BLaER1 treated with 17β-estradiol and CSF1 and Interleukin-3, amounts not matched to agents 10 nM and 100 nM (cell line): Measurements from ENCODE around the gene MTX3.

ENCODE experiments used
- H3K27ac ChIP-seq, 11 experiments: shearing (Covaris generic); formaldehyde crosslinking; 2 replicates each; pipeline ENCODE4 v1.8.1; 2022
- H3K27me3 ChIP-seq, 11 experiments: shearing (Covaris generic); formaldehyde crosslinking; 2 replicates each; pipeline ENCODE4 v1.8.1; 2022
- H3K36me3 ChIP-seq, 11 experiments: shearing (Covaris generic); formaldehyde crosslinking; 2 replicates each; pipeline ENCODE4 v1.8.1; 2022
- H3K4me1 ChIP-seq, 10 experiments: shearing (Covaris generic); formaldehyde crosslinking; 2 replicates each; pipeline ENCODE4 v1.8.1; 2022
- H3K4me2 ChIP-seq, 11 experiments: shearing (Covaris generic); formaldehyde crosslinking; 2 replicates each; pipeline ENCODE4 v1.8.1; 2022
- H3K4me3 ChIP-seq, 10 experiments: shearing (Covaris generic); formaldehyde crosslinking; 2 replicates each; pipeline ENCODE4 v1.8.1; 2022
- H3K9ac ChIP-seq, 11 experiments: shearing (Covaris generic); formaldehyde crosslinking; 2 replicates each; pipeline ENCODE4 v1.8.1; 2022
- H3K9me3 ChIP-seq, 11 experiments: shearing (Covaris generic); formaldehyde crosslinking; replicated peaks in 1 of 11; 2 replicates each; pipeline ENCODE4 v1.8.1; 2022
- H4K20me1 ChIP-seq, 11 experiments: shearing (Covaris generic); formaldehyde crosslinking; 2 replicates each; pipeline ENCODE4 v1.8.1; 2022
- Cebpa-rat ChIP-seq, 11 experiments: shearing (Covaris generic); IDR thresholded peaks; 2 replicates each; pipeline ENCODE4 v1.8.1; 2022

MTX3 gene

GRCh38 chr5:79973511-79973910 lies 17.6 kb downstream of the MTX3 start:
- Histone ChIP-seq H4K20me1 (no peaks in the 10 kb centered on the region), H3K4me2 (no peak overlapping the region), H3K27ac (no peak overlapping the region), H3K4me3 (no peak overlapping the region), H3K9me3 (peaks cover 0 to 13% (median 0%) of the 10 kb centered on the region in 11 experiments; a peak in 3 of 22 replicates), H3K36me3 (no peaks in the 10 kb centered on the region), H3K9ac (no peak overlapping the region), H3K4me1 (no peaks in the 10 kb centered on the region), H3K27me3 (no peaks in the 10 kb centered on the region)
- TF ChIP-seq Cebpa-rat (IDR thresholded peaks at IDR 0.05), result no peak

GRCh38 chr5:79971156-79971555 lies 19.9 kb downstream of the MTX3 start:
- TF ChIP-seq Cebpa-rat (IDR thresholded peaks at IDR 0.05), result no peak
- no peaks in the 10 kb centered on the region for H3K36me3 ChIP-seq
- H3K9ac ChIP-seq, result no peak overlapping the region
- no peaks in the 10 kb centered on the region for H4K20me1 ChIP-seq
- H3K27ac ChIP-seq, result no peak overlapping the region
- no peaks in the 10 kb centered on the region for H3K4me1 ChIP-seq
- H3K4me2 ChIP-seq, result no peak overlapping the region
- no peak overlapping the region for H3K4me3 ChIP-seq
- no peaks in the 10 kb centered on the region for H3K27me3 ChIP-seq
- no peaks in the 10 kb centered on the region for H3K9me3 ChIP-seq

GRCh38 chr5:79966448-79966847 lies 24.6 kb downstream of the MTX3 start:
- no peaks in the 10 kb centered on the region for H3K36me3 ChIP-seq
- no peaks in the 10 kb centered on the region for H3K27me3 ChIP-seq
- H3K4me1 ChIP-seq, result peaks cover 0 to 16% (median 12%) of the 10 kb centered on the region in 10 experiments; a peak in 14 of 20 replicates
- H3K9me3 ChIP-seq, result no peaks in the 10 kb centered on the region
- no peak for TF ChIP-seq Cebpa-rat (IDR thresholded peaks at IDR 0.05)
- H4K20me1 ChIP-seq, result no peaks in the 10 kb centered on the region
- H3K9ac ChIP-seq, result no peak overlapping the region
- no peak overlapping the region for H3K27ac ChIP-seq
- no peak overlapping the region for H3K4me3 ChIP-seq
- no peak overlapping the region for H3K4me2 ChIP-seq

GRCh38 chr5:79964136-79964535 lies 26.9 kb downstream of the MTX3 start:
- H3K4me1 ChIP-seq, result peaks cover 0 to 16% (median 12%) of the 10 kb centered on the region in 10 experiments; a peak in 15 of 20 replicates
- TF ChIP-seq Cebpa-rat (IDR thresholded peaks at IDR 0.05), result no peak
- no peak overlapping the region for H3K4me3 ChIP-seq
- H3K4me2 ChIP-seq, result no peak overlapping the region
- H3K36me3 ChIP-seq, result no peaks in the 10 kb centered on the region
- H3K9ac ChIP-seq, result no peak overlapping the region
- no peak overlapping the region for H3K27ac ChIP-seq
- H3K9me3 ChIP-seq, result peaks cover 0 to 3% (median 0%) of the 10 kb centered on the region in 11 experiments; a peak in 2 of 22 replicates
- no peaks in the 10 kb centered on the region for H4K20me1 ChIP-seq
- no peaks in the 10 kb centered on the region for H3K27me3 ChIP-seq

GRCh38 chr5:79963261-79964061 lies 27.6 kb downstream of the MTX3 start:
- H3K9me3 ChIP-seq, result peaks cover 0 to 9% (median 4%) of the 10 kb centered on the region in 11 experiments; a peak in 5 of 22 replicates
- no peaks in the 10 kb centered on the region for H3K36me3 ChIP-seq
- no peaks in the 10 kb centered on the region for H4K20me1 ChIP-seq
- no peak overlapping the region for H3K4me3 ChIP-seq
- H3K27me3 ChIP-seq, result no peaks in the 10 kb centered on the region
- H3K4me2 ChIP-seq, result peak overlapping the region in 1 of 11 experiments; percentile 10; a peak in 1 of 22 replicates
- no peak for TF ChIP-seq Cebpa-rat (IDR thresholded peaks at IDR 0.05)
- H3K9ac ChIP-seq, result no peak overlapping the region
- H3K27ac ChIP-seq, result no peak overlapping the region
- H3K4me1 ChIP-seq, result peaks cover 0 to 16% (median 12%) of the 10 kb centered on the region in 10 experiments; a peak in 15 of 20 replicates

- Histone ChIP-seq H3K36me3 (no peaks in the 10 kb centered on the region), H4K20me1 (no peaks in the 10 kb centered on the region), H3K9ac (no peak overlapping the region), H3K4me3 (no peak overlapping the region), H3K9me3 (peaks cover 0 to 9% (median 4%) of the 10 kb centered on the region in 11 experiments; a peak in 5 of 22 replicates), H3K27ac (no peak overlapping the region), H3K4me2 (peak overlapping the region in 8 of 11 experiments; percentile 2 to 54 (median 32); a peak in 9 of 22 replicates), H3K4me1 (peaks cover 0 to 16% (median 12%) of the 10 kb centered on the region in 10 experiments; a peak in 15 of 20 replicates), H3K27me3 (no peaks in the 10 kb centered on the region)
- TF ChIP-seq Cebpa-rat (IDR thresholded peaks at IDR 0.05), result no peak
Observed at GRCh38 chr5:79962575-79963222, 28.4 kb downstream of the MTX3 start.

GRCh38 chr5:79961716-79962574 lies 29.1 kb downstream of the MTX3 start:
- no peak for TF ChIP-seq Cebpa-rat (IDR thresholded peaks at IDR 0.05)
- Histone ChIP-seq H3K9me3 (peaks cover 0 to 9% (median 4%) of the 10 kb centered on the region in 11 experiments; a peak in 5 of 22 replicates), H3K27ac (peak overlapping the region in 2 of 11 experiments; percentile 11 to 13; a peak in 1 of 22 replicates), H3K9ac (no peak overlapping the region), H4K20me1 (no peaks in the 10 kb centered on the region), H3K27me3 (no peaks in the 10 kb centered on the region), H3K4me3 (no peak overlapping the region), H3K4me1 (peaks cover 0 to 16% (median 12%) of the 10 kb centered on the region in 10 experiments; a peak in 15 of 20 replicates), H3K4me2 (peak overlapping the region in 8 of 11 experiments; percentile 2 to 54 (median 32); a peak in 10 of 22 replicates), H3K36me3 (no peaks in the 10 kb centered on the region)

GRCh38 chr5:79959407-79959806 lies 31.7 kb downstream of the MTX3 start:
- TF ChIP-seq Cebpa-rat (IDR thresholded peaks at IDR 0.05), result no peak
- no peak overlapping the region for H3K27ac ChIP-seq
- no peaks in the 10 kb centered on the region for H4K20me1 ChIP-seq
- no peak overlapping the region for H3K4me3 ChIP-seq
- no peak overlapping the region for H3K9ac ChIP-seq
- peaks cover 0 to 22% (median 14%) of the 10 kb centered on the region in 10 experiments; a peak in 16 of 20 replicates for H3K4me1 ChIP-seq
- no peaks in the 10 kb centered on the region for H3K27me3 ChIP-seq
- H3K4me2 ChIP-seq, result no peak overlapping the region
- peaks cover 0 to 9% (median 4%) of the 10 kb centered on the region in 11 experiments; a peak in 5 of 22 replicates for H3K9me3 ChIP-seq
- no peaks in the 10 kb centered on the region for H3K36me3 ChIP-seq
